Measurements from ENCODE around the gene DCPS. TPM values are rescaled to one million over a fixed set of nuclear protein-coding genes. Genes with fewer than 3 reads are reported as not detected.

The DCPS gene
- total RNA-seq, 1 experiment from 2014 or later = 25.6 TPM

DNA sequence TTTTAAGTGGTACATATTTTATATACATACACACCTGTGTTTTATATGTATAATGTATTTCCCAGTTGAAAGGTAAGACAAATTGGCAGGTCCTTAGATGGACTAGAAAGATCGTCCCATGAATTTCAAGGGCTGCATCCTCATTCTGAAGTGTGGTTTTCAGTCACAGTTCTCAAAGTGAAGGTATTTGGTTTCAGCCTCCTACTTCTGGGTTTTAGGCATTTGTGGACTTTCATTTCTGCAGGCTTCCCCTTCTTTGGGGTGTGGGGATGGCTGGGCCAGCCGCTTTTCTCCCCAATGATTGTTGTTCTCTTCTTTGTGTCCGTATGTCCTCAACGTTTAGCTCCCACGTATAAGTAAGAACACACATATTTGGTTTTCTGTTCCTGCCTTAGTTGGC, 10.0 kb downstream of the DCPS start:
- ChIA-PET POLR2A (no interaction called here), CTCF (interaction anchor here (1.0 kb wide), 1 partner anchor 167 kb away, joined by 3 read pairs; no protein-coding TSS in a partner anchor), RAD21 (ENCODE audit: low non-redundant PET in 1 of 2, low total read pairs in 2 of 2, uncharacterized antibody in 2 of 2, unreplicated experiment in 2 of 2) (no interaction called here)
- intact Hi-C loops (cut with micrococcal nuclease) = loop anchor here (10.0 kb wide), 1 partner anchor 291 kb away; no protein-coding TSS in a partner anchor
- Histone ChIP-seq H3K9ac (ENCODE audit: low read length) (no peak overlapping the region), H3K27me3 (ENCODE audit: insufficient read depth, low read length) (no peaks in the 10 kb centered on the region), H3K9me2 (ENCODE audit: insufficient read depth) (no peaks in the 10 kb centered on the region), H2AFZ (ENCODE audit: low read depth, low read length, poor library complexity, severe bottlenecking) (no peak overlapping the region), H3K4me3 (replicated peaks in 1 of 2; ENCODE audit: low read depth in 1 of 2, low read length in 2 of 2) (no peak overlapping the region), H4K20me1 (ENCODE audit: insufficient read depth) (no peaks in the 10 kb centered on the region), H3K79me2 (ENCODE audit: insufficient read depth, low read length) (no peaks in the 10 kb centered on the region), H3K36me3 (ENCODE audit: control insufficient read depth in 1 of 2, insufficient read depth in 2 of 2, low read length in 2 of 2) (no peaks in the 10 kb centered on the region), H3K27ac (ENCODE audit: low read depth, low read length) (no peak overlapping the region), H3K4me2 (ENCODE audit: low read length) (no peak overlapping the region), H3K9me3 (ENCODE audit: control insufficient read depth in 1 of 2, insufficient read depth in 1 of 2, low read depth in 1 of 2, low read length in 2 of 2) (no peaks in the 10 kb centered on the region), H3K4me1 (ENCODE audit: control insufficient read depth in 1 of 2, insufficient read depth in 2 of 2, low read length in 2 of 2) (peaks cover 6 to 15% of the 10 kb centered on the region in 2 experiments)
- no TSS peak for BruUV-seq (replicated peaks)
- DNase-seq (ENCODE audit: low read depth, low spot score) (no peak), ATAC-seq (no peak)
- TF ChIP-seq FOSL1 (IDR thresholded peaks at IDR 0.05; ENCODE audit: low read depth) (no peak), ZBTB33 (IDR thresholded peaks at IDR 0.05; ENCODE audit: extremely low read depth, insufficient replicate concordance, low read length) (no peak), YY1 (IDR thresholded peaks at IDR 0.05; ENCODE audit: extremely low read depth, insufficient replicate concordance, low read depth, low read length) (no peak), ATF3 (IDR thresholded peaks at IDR 0.05) (no peak), SP1 (IDR thresholded peaks at IDR 0.05; ENCODE audit: low read depth) (no peak), POLR2A (IDR thresholded peaks at IDR 0.05; ENCODE audit: borderline replicate concordance, extremely low read depth, insufficient read depth, insufficient read length) (no peak), EGR1 (IDR thresholded peaks at IDR 0.05; ENCODE audit: low read depth) (no peak), POLR2AphosphoS5 (IDR thresholded peaks at IDR 0.05; ENCODE audit: low read depth, low read length) (no peak)
- TF ChIP-seq, protein P1, sequence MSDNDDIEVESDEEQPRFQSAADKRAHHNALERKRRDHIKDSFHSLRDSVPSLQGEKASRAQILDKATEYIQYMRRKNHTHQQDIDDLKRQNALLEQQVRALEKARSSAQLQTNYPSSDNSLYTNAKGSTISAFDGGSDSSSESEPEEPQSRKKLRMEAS (IDR thresholded peaks at IDR 0.05) = no peak
